Esophagus muscularis mucosa (tissue), 4 donors: ENCODE data around the gene SPATS2. TPM values are rescaled to one million over a fixed set of nuclear protein-coding genes. Genes with fewer than 3 reads are reported as not detected.
"Not testable (repeated sequence)": the region's sequence is repeated elsewhere in the genome, so short reads cannot be mapped to it uniquely, and the experiment has no call there.

Experiments used
- DNase-seq: peaks from one replicate; pipeline ENCODE4 v3.0.0-alpha.2; 2017; ENCODE audit errors: extremely low spot score
- H3K27ac ChIP-seq, 4 donors: fragments of 200-600 bp; sonication (generic); replicated peaks in 1 of 4; 1 replicate in 3 of 4; 2 replicates in 1 of 4; pipeline ENCODE4 v1.5.1; 2016 to 2019; ENCODE audit warnings: mild to moderate bottlenecking in 1 of 4
- H3K27me3 ChIP-seq, 4 donors: fragments of 200-600 bp; sonication (generic); one replicate each; pipeline versions ENCODE4 v1.5.1 to v1.6.0; 2016 to 2019
- H3K36me3 ChIP-seq, 4 donors: fragments of 200-600 bp; sonication (generic); one replicate each; pipeline ENCODE4 v1.5.1; 2016 to 2019
- H3K4me1 ChIP-seq, 4 donors: fragments of 200-600 bp; sonication (generic); one replicate each; pipeline ENCODE4 v1.5.1; 2016 to 2019
- H3K4me3 ChIP-seq, 4 donors: fragments of 200-600 bp; sonication (generic); 1 replicate in 2 of 4; 2 replicates in 2 of 4; pipeline ENCODE4 v1.5.1; 2016 to 2019; ENCODE audit warnings: mild to moderate bottlenecking in 4 of 4, moderate library complexity in 1 of 4
- H3K9me3 ChIP-seq, 4 donors: fragments of 200-600 bp; sonication (generic); 1 replicate in 3 of 4; 2 replicates in 1 of 4; pipeline ENCODE4 v1.5.1; 2016 to 2019
- EP300 ChIP-seq: sonication (generic); formaldehyde crosslinking; IDR thresholded peaks from one replicate; pipeline ENCODE4 v1.6.1; 2017; ENCODE audit warnings: antibody characterized with exemption
- POLR2A ChIP-seq: fragments of 450-650 bp; IDR thresholded peaks from one replicate; pipeline ENCODE4 v1.6.1; 2017; ENCODE audit warnings: antibody characterized with exemption, moderate library complexity, mild to moderate bottlenecking, low read depth
- POLR2AphosphoS5 ChIP-seq, 2 donors: sonication (generic); formaldehyde crosslinking; IDR thresholded peaks; one replicate each; pipeline ENCODE4 v1.6.1; 2017; ENCODE audit warnings: antibody characterized with exemption in 2 of 2
- WGBS: methylation state at CpG from one replicate; pipeline ENCODE4 v1.1.5; 2018; 5-methylcytosine and 5-hydroxymethylcytosine counted together
- intact Hi-C: fragments of 100-400 bp; cut with DNase I; formaldehyde crosslinking; loops from one replicate; pipeline ENCODE4 v1.15.1; 2023
- total RNA-seq, 4 donors: library from RNA; depleted of rRNA; stranded (reverse); fragments of >200 nt; gene quantifications; one replicate each; pipeline versions ENCODE4 v1.1.0 to v1.2.1, GENCODE V29; 2016
- TF ChIP-seq, protein P1 (sequence below), 3 experiments: fragments of 200-600 bp in 2 of 3; fragments of 450-650 bp in 1 of 3; sonication (generic) in 2 of 3; IDR thresholded peaks; one replicate each; pipeline ENCODE4 v1.5.1; 2017 to 2019; ENCODE audit warnings: antibody characterized with exemption in 3 of 3, mild to moderate bottlenecking in 2 of 3, moderate library complexity in 1 of 3

SPATS2 gene
- total RNA-seq, 4 donors from 2014 or later: 9.5 to 16.6 (median 11.5) TPM

- Histone ChIP-seq H3K4me3 (no peak overlapping the region), H3K4me1 (peaks cover 27 to 34% (median 29%) of the 10 kb centered on the region in 4 donors), H3K27ac (peak overlapping the region in 3 of 4 donors; percentile 10 to 23 (median 15)), H3K9me3 (no peaks in the 10 kb centered on the region), H3K36me3 (peaks cover 0 to 9% (median 1%) of the 10 kb centered on the region in 4 donors), H3K27me3 (no peaks in the 10 kb centered on the region)
- no peak for DNase-seq
- TF ChIP-seq, protein P1, sequence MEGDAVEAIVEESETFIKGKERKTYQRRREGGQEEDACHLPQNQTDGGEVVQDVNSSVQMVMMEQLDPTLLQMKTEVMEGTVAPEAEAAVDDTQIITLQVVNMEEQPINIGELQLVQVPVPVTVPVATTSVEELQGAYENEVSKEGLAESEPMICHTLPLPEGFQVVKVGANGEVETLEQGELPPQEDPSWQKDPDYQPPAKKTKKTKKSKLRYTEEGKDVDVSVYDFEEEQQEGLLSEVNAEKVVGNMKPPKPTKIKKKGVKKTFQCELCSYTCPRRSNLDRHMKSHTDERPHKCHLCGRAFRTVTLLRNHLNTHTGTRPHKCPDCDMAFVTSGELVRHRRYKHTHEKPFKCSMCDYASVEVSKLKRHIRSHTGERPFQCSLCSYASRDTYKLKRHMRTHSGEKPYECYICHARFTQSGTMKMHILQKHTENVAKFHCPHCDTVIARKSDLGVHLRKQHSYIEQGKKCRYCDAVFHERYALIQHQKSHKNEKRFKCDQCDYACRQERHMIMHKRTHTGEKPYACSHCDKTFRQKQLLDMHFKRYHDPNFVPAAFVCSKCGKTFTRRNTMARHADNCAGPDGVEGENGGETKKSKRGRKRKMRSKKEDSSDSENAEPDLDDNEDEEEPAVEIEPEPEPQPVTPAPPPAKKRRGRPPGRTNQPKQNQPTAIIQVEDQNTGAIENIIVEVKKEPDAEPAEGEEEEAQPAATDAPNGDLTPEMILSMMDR (IDR thresholded peaks at IDR 0.05): peak; percentile 14 to 43 (median 25)
- no peak for TF ChIP-seq POLR2A
- no peak for TF ChIP-seq POLR2AphosphoS5 (IDR thresholded peaks at IDR 0.05)
- WGBS: 42% methylated on average over 6 of the region's 6 CpGs
- intact Hi-C loops: loop anchor here (10.0 kb wide), 1 partner anchor 255 kb away; the partner anchor contains the start of gene PRPF40B
Observed at GRCh38 chr12:49369411-49370145, 2.3 kb downstream of the SPATS2 start.

GRCh38 chr12:49370539-49370938 lies 3.3 kb downstream of the SPATS2 start:
- no peaks in the 10 kb centered on the region for H3K9me3 ChIP-seq
- no peak for DNase-seq
- no peak overlapping the region for H3K27ac ChIP-seq
- intact Hi-C loops: no loop called here
- H3K4me3 ChIP-seq: no peak overlapping the region
- TF ChIP-seq, protein P1 (IDR thresholded peaks at IDR 0.05): no peak
- no peak for TF ChIP-seq POLR2AphosphoS5 (IDR thresholded peaks at IDR 0.05)
- no peak for TF ChIP-seq EP300
- TF ChIP-seq POLR2A: no peak
- peaks cover 0 to 9% (median 1%) of the 10 kb centered on the region in 4 donors for H3K36me3 ChIP-seq
- H3K4me1 ChIP-seq: peaks cover 27 to 33% (median 28%) of the 10 kb centered on the region in 4 donors
- no peaks in the 10 kb centered on the region for H3K27me3 ChIP-seq
- WGBS: 95% methylated on average over 6 of the region's 6 CpGs

GRCh38 chr12:49375406-49375805 lies 8.1 kb downstream of the SPATS2 start:
- H3K4me1 ChIP-seq: no peaks in the 10 kb centered on the region
- no peak overlapping the region for H3K4me3 ChIP-seq
- H3K9me3 ChIP-seq: no peaks in the 10 kb centered on the region
- intact Hi-C loops: no loop called here
- WGBS: 96% methylated on average over 1 of the region's 1 CpG
- no peaks in the 10 kb centered on the region for H3K27me3 ChIP-seq
- no peak overlapping the region for H3K27ac ChIP-seq
- DNase-seq: no peak
- TF ChIP-seq, protein P1 (IDR thresholded peaks at IDR 0.05): no peak
- no peak for TF ChIP-seq EP300
- TF ChIP-seq POLR2A: no peak
- no peak for TF ChIP-seq POLR2AphosphoS5 (IDR thresholded peaks at IDR 0.05)
- H3K36me3 ChIP-seq: peaks cover 0 to 9% (median 1%) of the 10 kb centered on the region in 4 donors

DNA sequence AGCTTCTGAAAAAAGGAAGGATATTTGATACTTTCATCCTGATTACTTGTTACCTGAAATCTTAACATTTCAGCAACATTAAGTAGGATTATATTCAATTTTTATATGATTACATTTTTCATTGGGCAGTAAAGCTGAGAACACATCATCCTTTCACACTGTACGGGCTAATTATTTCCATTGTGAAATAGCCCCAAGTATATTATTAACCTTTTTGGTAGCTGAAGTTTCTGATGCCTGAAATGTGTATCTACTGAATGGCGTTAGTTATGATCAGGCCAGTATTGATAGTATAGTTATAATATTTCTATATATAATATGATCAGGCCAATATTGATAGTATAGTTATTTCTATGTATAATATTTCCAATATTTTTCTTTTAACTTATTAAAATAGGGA lies 10.1 kb downstream of the SPATS2 start:
- H3K4me3 ChIP-seq: no peak overlapping the region
- H3K9me3 ChIP-seq: no peaks in the 10 kb centered on the region
- peaks cover 0 to 9% (median 1%) of the 10 kb centered on the region in 4 donors for H3K36me3 ChIP-seq
- H3K4me1 ChIP-seq: no peaks in the 10 kb centered on the region
- no peak for DNase-seq
- intact Hi-C loops: no loop called here
- no peaks in the 10 kb centered on the region for H3K27me3 ChIP-seq
- WGBS: 81% methylated on average over 2 of the region's 2 CpGs
- TF ChIP-seq, protein P1 (IDR thresholded peaks at IDR 0.05): no peak
- TF ChIP-seq POLR2A: no peak
- TF ChIP-seq EP300: no peak
- no peak for TF ChIP-seq POLR2AphosphoS5 (IDR thresholded peaks at IDR 0.05)
- H3K27ac ChIP-seq: no peak overlapping the region

- H3K27ac ChIP-seq, H3K9me3 ChIP-seq, intact Hi-C loops, DNase-seq, H3K4me1 ChIP-seq, H3K4me3 ChIP-seq, H3K27me3 ChIP-seq, H3K36me3 ChIP-seq: not testable (repeated sequence)
- WGBS: 98% methylated on average over 9 of the region's 9 CpGs
Observed at GRCh38 chr12:49380184-49380583, 12.9 kb downstream of the SPATS2 start.
